Measurements from ENCODE around the gene MED15. TPM values are rescaled to one million over a fixed set of nuclear protein-coding genes. Genes with fewer than 3 reads are reported as not detected.

MED15 gene
- total and polyA plus RNA-seq, 2 of the 8 experiments (the other 6 are each of a cell fraction or from before 2014, with no cell fraction given), result 28.3 to 57.1 TPM

DNA sequence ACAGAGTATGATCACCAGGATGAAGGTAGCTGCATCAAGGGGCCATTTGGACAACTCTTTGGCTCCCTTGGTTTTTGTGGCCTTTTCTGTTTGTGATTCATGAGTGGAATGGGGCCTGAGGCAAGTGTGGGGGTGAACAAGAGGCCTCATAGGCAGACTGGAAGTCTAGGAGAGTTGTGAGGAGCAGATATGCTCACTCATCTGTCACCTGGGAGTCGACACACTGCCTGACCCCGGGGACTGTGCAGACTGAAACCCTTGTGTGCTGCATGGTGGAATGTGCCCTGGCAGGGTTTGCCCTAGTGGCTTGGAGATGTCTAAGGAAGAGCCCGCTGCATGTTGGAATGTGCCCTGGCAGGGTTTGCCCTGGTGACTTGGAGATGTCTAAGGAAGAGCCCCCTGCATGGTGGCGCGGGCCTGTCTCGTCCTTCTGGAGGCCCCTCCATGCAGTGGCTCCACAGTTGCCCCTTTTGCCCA lies 60.0 kb downstream of the MED15 start:
- Histone ChIP-seq H3K18ac (ENCODE audit: extremely low read depth, low read length) (no peak overlapping the region), H3K4me2 (ENCODE audit: insufficient read depth in 1 of 2, low read depth in 2 of 2, low read length in 2 of 2) (no peak overlapping the region), H4K5ac (ENCODE audit: insufficient read length, low read depth, low read length) (no peak overlapping the region), H3K27ac (ENCODE audit: low read depth, low read length) (no peak overlapping the region), H2AK5ac (ENCODE audit: low read depth, low read length) (no peak overlapping the region), H3K4ac (replicated peaks; ENCODE audit: insufficient read length, low read depth, low read length) (no peak overlapping the region), H3K23me2 (ENCODE audit: low read depth, low read length) (no peaks in the 10 kb centered on the region), H2BK12ac (ENCODE audit: low read depth, low read length) (no peak overlapping the region), H3K9ac (replicated peaks in 1 of 4; ENCODE audit: extremely low read depth in 1 of 4, low read depth in 3 of 4, low read length in 3 of 4) (no peak overlapping the region), H3K23ac (ENCODE audit: insufficient read length) (no peak overlapping the region), H2AFZ (ENCODE audit: low read length) (no peak overlapping the region), H3K27me3 (replicated peaks in 1 of 4; ENCODE audit: control insufficient read depth in 3 of 4, extremely low read depth in 1 of 4, insufficient read depth in 3 of 4, low read length in 3 of 4) (no peaks in the 10 kb centered on the region), H3K36me3 (ENCODE audit: control insufficient read depth in 2 of 4, insufficient read depth in 4 of 4, low read length in 3 of 4) (peaks cover 12 to 34% (median 23%) of the 10 kb centered on the region in 4 experiments; a peak in 6 of 8 replicates), H3K9me3 (ENCODE audit: insufficient read depth in 2 of 2, low read depth in 1 of 2, low read length in 1 of 2) (no peaks in the 10 kb centered on the region), H4K91ac (replicated peaks; ENCODE audit: insufficient read length, low read length) (no peak overlapping the region), H3K4me3 (ENCODE audit: extremely low read depth in 1 of 4, insufficient read depth in 2 of 4, low read depth in 3 of 4, low read length in 4 of 4) (no peak overlapping the region), H2BK120ac (replicated peaks; ENCODE audit: low read depth, low read length) (no peak overlapping the region), H3K14ac (ENCODE audit: insufficient read length) (no peak overlapping the region), H3K79me2 (ENCODE audit: control insufficient read depth in 1 of 2, insufficient read depth in 2 of 2, low read length in 2 of 2) (no peaks in the 10 kb centered on the region), H2BK5ac (ENCODE audit: low read depth, low read length) (no peak overlapping the region; the same call in 1 of the 2 replicates), H2BK20ac (ENCODE audit: low read length) (no peak overlapping the region), H3K56ac (replicated peaks; ENCODE audit: insufficient read length, low read depth, low read length) (no peak overlapping the region), H4K20me1 (replicated peaks in 1 of 2; ENCODE audit: control insufficient read depth in 1 of 2, insufficient read depth in 2 of 2, low read length in 2 of 2) (peaks cover 0 to 15% of the 10 kb centered on the region in 2 experiments), H3K4me1 (replicated peaks in 1 of 4; ENCODE audit: control insufficient read depth in 3 of 4, insufficient read depth in 4 of 4, low read length in 3 of 4) (no peaks in the 10 kb centered on the region), H2BK15ac (ENCODE audit: low read length) (no peak overlapping the region), H3K79me1 (ENCODE audit: low read depth, low read length) (no peaks in the 10 kb centered on the region), H4K8ac (ENCODE audit: extremely low read depth, insufficient read depth, low read length) (no peak overlapping the region)
- CTCF ChIA-PET (ENCODE audit: partially characterized antibody), result interaction anchor here (0.5 to 18.2 kb wide), 15 partner anchors 11 to 454 kb away, joined by 3 to 366 read pairs (median 4); no protein-coding TSS in a partner anchor
- FAIRE-seq, result no peak
- no peak for DNase-seq (ENCODE audit: low read depth in 1 of 2, low spot score in 2 of 2)
- 74% methylated on average over 6 of the region's 6 CpGs; no CpG with 5 or more reads in 1 of the 2 experiments for WGBS, 2 experiments (ENCODE audit: extremely low coverage in 1 of 2, insufficient coverage in 1 of 2, insufficient read length in 1 of 2, insufficient replicate concordance in 2 of 2, low coverage in 1 of 2, low lambda C conversion rate in 2 of 2, missing lambda C conversion rate in 1 of 2)
- POLR2A ChIA-PET (ENCODE audit: partially characterized antibody), result interaction anchor here (1.2 kb wide), 1 partner anchor 20 kb away, joined by 5 read pairs; no protein-coding TSS in a partner anchor

All from H1 (cell line).